Measurements from ENCODE around the gene USP10. TPM values are rescaled to one million over a fixed set of nuclear protein-coding genes. Genes with fewer than 3 reads are reported as not detected.

USP10 gene
- total and polyA plus RNA-seq, 2 donors (not counting 1 experiment from before 2014, with no cell fraction given), result 48.9 to 134 TPM

GRCh38 chr16:84737192-84738011 lies 37.6 kb downstream of the USP10 start:
- TF ChIP-seq EZH2 (IDR thresholded peaks at IDR 0.05; ENCODE audit: borderline replicate concordance, insufficient read depth, low read depth, low read length, poor library complexity, severe bottlenecking), result no peak
- TF ChIP-seq CTCF (IDR thresholded peaks at IDR 0.05), result no peak
- ChIA-PET CTCF (interaction anchor here (0.9 to 25.4 kb wide), 28 partner anchors 8 to 461 kb away, joined by 3 to 536 read pairs (median 7); partner anchors contain the start of genes COTL1, KLHL36 and MEAK7), POLR2A (interaction anchor here (0.7 to 1.5 kb wide), 2 partner anchors 8 to 65 kb away, joined by 4 to 6 read pairs; no protein-coding TSS in a partner anchor)
- Histone ChIP-seq H4K20me1 (ENCODE audit: control insufficient read depth, insufficient read depth, low read length, poor library complexity, severe bottlenecking) (peaks cover 95% of the 10 kb centered on the region), H3K27me3 (replicated peaks in 1 of 4; ENCODE audit: control extremely low read depth in 1 of 4, control insufficient read depth in 3 of 4, insufficient read depth in 4 of 4, low read length in 3 of 4) (no peaks in the 10 kb centered on the region), H3K4me3 (ENCODE audit: control extremely low read depth in 1 of 5, extremely low read depth in 1 of 5, insufficient read depth in 1 of 5, low read depth in 2 of 5, low read length in 4 of 5) (no peak overlapping the region), H3K4me2 (replicated peaks; ENCODE audit: low read depth, low read length, poor library complexity, severe bottlenecking) (no peak overlapping the region), H3K4me1 (ENCODE audit: control insufficient read depth in 2 of 2, insufficient read depth in 2 of 2, low read length in 2 of 2) (peaks cover 6 to 12% of the 10 kb centered on the region in 2 donors), H2AFZ (ENCODE audit: insufficient read depth, low read depth, low read length, poor library complexity, severe bottlenecking) (no peak overlapping the region), H3K79me2 (ENCODE audit: control insufficient read depth, insufficient read depth, low read length) (peaks cover 97% of the 10 kb centered on the region), H3K9me3 (ENCODE audit: control extremely low read depth in 1 of 3, control insufficient read depth in 2 of 3, insufficient read depth in 1 of 3, low read length in 2 of 3) (no peaks in the 10 kb centered on the region), H3K9ac (ENCODE audit: low read length) (no peak overlapping the region), H3K27ac (ENCODE audit: low read length in 2 of 2) (peak overlapping the region in 1 of 2 donors; percentile 20), H3K36me3 (replicated peaks in 1 of 2; ENCODE audit: control extremely low read depth in 1 of 2, control insufficient read depth in 1 of 2, extremely low read depth in 1 of 2, insufficient read depth in 2 of 2, low read length in 1 of 2) (peaks cover 3 to 38% of the 10 kb centered on the region in 2 experiments)
- H3K4me3 Mint-ChIP-seq, result no peak overlapping the region
- no peaks in the 10 kb centered on the region for H3K27me3 Mint-ChIP-seq
- ATAC-seq (ENCODE audit: low read depth), result no peak
- H3K4me1 Mint-ChIP-seq, result peaks cover 32% of the 10 kb centered on the region
- intact Hi-C loops (cut with micrococcal nuclease), result loop anchor here (1.0 kb wide), 4 partner anchors 11 to 226 kb away; no protein-coding TSS in a partner anchor
- WGBS (ENCODE audit: insufficient coverage), result 76% methylated on average over 8 of the region's 12 CpGs
- peak overlapping the region; percentile 71 for H3K27ac Mint-ChIP-seq
- H3K9me3 Mint-ChIP-seq (ENCODE audit: insufficient read depth), result no peaks in the 10 kb centered on the region
- peak; percentile 19 for DNase-seq

Data from B cell (primary cell).